Measurements from ENCODE around the gene SCN2A.
"Not testable (repeated sequence)": the region's sequence is repeated elsewhere in the genome, so short reads cannot be mapped to it uniquely, and the experiment has no call there.

SCN2A gene

DNA sequence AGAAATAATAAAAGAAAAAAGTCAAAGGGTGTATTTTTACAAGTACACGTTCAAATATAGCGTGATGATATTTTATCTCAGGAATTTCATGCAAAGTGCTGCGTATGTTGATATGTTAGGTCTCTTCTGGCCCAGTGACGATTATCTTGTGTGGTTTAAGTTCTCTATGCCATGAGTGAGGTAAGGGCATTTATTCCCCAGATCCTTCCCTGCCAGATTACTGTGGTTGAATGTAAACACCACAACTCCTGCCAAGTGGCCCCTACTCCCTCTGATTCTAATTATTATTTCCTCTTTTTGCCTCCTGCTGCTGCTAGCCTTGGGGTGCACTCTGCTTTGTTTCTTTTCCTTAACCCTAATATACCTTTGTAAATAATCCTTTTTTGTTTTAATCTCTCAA, 12.2 kb downstream of the SCN2A start:
- DNase-seq (ENCODE audit: low spot score) (no peak), FAIRE-seq (no peak)

DNA sequence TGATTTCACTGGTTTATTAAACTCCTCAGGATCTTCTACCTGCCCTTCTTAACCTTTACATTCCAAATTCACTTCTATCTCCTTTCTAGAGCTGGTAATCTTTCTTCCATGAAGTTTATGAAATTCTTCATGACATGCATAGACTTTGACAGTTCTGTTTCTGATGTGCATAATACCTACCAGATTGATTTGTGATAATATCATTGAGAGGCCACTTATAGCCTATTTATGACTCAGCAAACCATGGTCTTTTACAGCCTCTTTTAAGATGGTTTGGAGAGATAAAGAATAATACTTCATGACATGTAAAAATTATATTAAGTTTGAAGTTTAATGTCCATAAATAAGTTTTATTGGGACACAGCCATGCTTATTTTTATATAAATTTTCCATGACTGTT, 14.0 kb downstream of the SCN2A start:
- no peak for DNase-seq (ENCODE audit: low spot score)

DNA sequence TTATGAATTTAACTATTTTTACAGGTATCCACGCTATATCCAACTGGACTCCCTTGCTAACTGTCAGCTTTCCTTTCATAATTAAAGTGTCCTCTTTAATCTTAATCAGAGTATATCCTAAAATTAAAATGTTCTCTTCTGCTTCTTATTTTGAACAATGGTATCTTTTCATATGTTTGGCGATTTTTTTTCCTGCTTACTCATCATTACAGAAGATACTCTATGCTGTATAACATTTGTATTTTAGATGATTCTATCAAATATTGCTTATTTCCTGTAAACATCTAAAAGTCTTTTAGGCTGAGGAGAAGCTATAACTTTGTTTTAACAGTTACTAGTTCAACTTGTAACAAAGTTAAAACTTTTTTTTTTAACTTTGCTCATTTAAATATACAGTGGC, 17.4 kb downstream of the SCN2A start:
- FAIRE-seq = no peak

More for the DNA sequence above, 14.0 kb downstream of the SCN2A start:
- no peak for FAIRE-seq

DNA sequence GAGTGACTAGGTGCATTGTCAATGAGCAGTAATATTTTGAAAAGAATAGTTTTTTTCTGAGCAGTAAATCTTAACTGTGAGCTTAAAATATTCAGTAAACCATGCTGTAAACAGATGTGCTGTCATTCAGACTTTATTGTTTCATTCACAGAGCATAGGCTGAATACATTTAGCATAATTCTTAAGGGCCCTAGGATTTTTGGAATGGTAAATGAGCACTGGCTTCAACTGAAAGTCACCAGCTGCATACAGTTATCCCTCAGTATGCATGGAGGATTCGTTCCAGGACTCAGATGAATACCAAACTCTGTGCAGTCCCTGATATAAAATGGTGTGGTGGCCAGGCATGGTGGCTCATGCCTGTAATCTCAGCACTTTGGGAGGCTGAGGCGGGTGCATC, 21.1 kb downstream of the SCN2A start:
- not testable (repeated sequence) for DNase-seq (ENCODE audit: low spot score); FAIRE-seq

More for the DNA sequence above, 17.4 kb downstream of the SCN2A start:
- no peak for DNase-seq (ENCODE audit: low spot score)

DNA sequence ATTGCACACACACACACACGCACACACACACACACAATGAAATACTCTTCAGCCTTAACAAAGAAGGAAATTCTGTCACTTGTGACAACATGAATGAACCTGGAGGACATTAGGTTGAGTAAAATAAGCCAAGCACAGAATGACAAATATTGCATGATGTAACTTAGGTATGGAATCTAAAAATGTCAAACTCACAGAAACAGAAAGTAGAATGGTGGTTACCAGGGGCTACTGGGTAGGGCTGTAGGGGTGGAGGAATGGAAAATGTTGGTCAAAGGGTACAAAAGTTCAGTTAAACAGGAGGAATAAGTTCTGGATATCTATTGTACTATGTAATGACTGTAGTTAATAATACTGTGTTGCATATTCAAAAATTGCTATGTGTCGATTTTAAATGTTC, 29.5 kb downstream of the SCN2A start:
- FAIRE-seq = no peak

DNA sequence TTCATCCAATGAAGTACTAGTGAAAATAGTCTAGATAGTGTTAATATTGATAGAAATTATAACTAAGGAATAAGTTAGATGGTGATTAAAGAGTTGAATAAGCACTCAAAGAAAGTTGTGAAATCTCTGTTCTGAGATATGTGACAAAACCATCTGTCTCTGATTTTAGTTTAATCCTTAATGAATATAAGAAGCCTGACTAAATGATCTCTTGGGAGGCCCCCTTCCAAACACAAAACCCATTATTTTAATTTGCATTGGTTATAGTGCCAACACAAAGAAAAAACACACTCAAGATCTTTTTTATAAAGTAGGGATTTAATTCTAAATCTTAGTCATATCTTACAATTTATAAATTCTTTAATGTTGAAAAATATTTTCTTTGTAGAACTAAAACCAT, 34.0 kb downstream of the SCN2A start:
- DNase-seq (ENCODE audit: low spot score) (no peak), FAIRE-seq (no peak)

More for the DNA sequence above, 29.5 kb downstream of the SCN2A start:
- DNase-seq (ENCODE audit: low spot score) = no peak

DNA sequence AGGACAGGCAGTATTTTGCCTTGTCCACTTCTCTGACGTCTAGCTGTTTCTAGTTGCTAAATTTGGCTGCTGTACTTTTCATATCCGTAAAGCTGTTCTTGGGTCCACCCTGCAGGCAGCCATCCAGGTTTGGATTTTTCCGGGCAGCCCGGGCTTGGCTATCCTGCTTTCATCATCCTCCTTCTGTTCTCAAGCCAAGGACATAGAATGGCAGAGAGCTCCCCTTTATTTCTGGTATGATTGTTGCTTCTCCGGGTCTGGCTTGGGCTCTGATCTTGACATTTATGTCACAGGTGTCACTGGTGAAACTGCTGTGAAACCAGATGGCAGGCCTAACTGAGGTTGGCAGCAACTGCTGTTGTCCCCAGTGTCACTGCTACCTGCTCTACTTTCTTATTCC, 35.5 kb downstream of the SCN2A start:
- no peak for FAIRE-seq
- no peak for DNase-seq (ENCODE audit: low spot score)

DNA sequence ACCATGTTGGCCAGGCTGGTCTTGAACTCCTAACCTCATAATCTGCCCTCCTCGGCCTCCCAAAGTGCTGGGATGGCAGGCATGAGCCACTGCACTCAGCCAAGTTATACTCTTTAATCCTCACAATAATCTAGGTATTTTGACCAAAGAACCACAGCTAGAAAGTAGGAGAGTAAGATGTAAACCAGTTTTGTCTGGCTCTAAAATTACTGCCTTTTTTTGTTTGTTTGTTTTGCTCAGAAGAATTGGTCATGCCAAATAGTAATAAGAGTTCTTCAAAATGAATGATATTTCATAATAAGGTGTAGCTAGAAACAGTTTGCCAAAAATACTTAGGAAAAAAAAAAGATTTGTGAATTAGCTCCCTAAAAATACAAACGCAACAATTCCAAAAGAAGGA, 36.7 kb downstream of the SCN2A start:
- no peak for DNase-seq (ENCODE audit: low spot score)
- FAIRE-seq = no peak

DNA sequence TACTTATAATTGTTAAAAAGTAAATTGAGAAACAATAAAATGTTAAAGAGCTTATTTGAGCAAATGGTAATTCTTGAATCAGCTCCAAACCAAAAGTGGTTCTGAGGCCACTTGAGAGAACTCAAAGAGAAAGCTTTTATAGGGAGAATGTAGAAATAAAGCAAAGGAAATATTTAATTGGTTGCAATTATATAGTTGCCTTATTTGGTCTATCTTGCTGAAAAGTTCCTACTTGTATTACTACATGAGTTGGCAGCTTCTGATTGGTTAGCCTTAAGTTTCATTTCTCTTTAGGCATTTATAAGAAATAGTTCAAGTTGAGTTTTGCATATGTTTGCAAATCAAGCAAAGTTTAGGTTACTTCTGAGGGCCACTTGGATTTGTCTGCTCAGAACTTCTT, 38.1 kb downstream of the SCN2A start:
- FAIRE-seq (no peak), DNase-seq (ENCODE audit: low spot score) (no peak)

DNA sequence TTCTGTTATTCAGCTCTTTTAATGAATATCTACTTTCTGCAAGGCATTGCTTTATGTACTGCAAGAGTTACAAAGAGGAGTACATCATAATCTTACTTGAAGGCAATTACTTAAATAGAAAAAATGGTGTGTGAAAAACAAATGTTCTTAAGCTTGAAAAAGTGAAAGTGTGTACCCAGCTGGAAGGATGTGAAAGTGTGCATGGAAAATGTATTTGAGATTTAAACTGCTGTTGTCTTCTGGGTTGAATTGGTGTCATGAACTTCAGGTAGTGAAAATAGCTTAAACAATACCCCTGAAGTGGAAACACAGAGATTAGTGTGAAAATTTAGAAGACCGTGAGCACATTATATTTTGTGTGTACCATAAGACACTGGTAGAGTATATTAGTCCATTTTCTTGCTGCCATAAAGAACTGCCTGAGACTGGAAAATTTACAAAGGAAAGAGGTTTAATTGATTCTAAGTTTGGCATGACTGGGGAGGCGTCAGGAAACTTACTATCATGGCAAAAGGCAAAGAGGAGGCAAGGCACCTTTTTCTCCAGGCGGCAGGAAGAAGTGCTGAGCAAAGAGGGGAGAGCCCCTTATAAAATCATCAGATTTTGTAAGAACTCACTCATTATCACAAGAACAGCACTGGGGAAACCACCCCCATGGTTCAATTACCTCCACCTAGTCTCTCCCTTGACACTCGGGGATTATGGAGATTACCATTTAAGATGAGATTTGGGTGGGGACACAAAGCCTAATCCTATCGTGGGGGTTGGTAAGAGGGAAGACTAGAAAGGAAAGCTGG, 38.8 kb downstream of the SCN2A start:
- DNase-seq (ENCODE audit: low spot score) = no peak
- FAIRE-seq = no peak

DNA sequence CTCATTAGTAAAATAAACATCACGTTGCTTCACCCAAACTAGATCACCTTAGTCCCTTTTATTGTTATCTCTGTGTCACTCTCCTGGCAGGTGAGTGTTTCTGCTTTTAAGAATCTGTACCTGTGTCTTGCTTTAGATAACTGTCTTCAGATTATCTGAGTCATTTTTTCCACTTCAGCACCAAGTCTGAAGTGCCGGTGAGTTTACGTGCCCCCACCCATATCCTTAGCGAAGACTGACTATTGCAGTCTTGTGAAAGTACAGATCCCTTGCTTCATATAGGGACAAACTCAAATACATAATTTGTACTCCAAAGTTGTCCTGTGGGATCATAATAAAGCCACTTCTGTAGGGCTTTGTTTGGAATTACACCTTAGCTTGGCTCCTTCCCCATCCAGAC, 41.1 kb downstream of the SCN2A start:
- FAIRE-seq = no peak
- DNase-seq (ENCODE audit: low spot score) = no peak

DNA sequence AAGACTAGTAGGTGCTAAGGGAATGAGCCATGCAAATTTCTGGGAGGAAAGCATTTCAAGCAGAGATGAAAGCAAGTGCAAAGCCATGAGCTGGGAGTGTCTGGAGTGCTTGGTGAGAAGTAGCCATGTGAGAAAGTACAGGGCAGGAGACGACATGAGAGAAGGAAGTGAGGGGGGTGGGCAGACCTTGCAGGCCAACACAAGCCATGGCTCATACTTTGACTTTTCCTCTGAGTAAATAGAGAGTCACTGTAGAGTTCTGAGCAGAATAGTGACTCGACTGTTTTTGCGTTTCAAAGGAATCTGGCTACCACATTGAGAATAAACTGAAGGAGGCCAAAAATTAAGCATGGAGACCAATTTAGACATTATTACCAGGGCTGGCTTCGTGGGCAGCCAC, 42.2 kb downstream of the SCN2A start:
- no peak for FAIRE-seq

DNA sequence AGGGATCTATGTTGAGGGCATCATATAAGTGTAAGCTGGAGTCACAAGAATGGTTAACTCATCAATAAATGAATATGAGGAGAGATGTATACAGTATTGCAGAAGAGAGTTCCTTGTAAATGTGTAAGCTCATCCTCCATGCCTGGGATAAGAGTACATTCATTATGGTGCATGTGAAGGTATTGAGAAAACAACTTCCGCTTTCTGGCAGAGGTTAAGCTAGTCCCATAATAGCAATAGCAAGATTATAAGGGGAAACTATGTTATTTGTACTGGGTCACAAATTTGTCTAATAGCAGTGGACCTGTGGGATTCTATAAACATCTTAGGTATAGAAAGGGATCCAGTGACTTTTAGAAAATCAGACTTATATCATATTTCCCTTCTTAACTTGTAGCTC, 44.1 kb downstream of the SCN2A start:
- no peak for FAIRE-seq

More for the DNA sequence above, 42.2 kb downstream of the SCN2A start:
- DNase-seq (ENCODE audit: low spot score) = no peak

DNA sequence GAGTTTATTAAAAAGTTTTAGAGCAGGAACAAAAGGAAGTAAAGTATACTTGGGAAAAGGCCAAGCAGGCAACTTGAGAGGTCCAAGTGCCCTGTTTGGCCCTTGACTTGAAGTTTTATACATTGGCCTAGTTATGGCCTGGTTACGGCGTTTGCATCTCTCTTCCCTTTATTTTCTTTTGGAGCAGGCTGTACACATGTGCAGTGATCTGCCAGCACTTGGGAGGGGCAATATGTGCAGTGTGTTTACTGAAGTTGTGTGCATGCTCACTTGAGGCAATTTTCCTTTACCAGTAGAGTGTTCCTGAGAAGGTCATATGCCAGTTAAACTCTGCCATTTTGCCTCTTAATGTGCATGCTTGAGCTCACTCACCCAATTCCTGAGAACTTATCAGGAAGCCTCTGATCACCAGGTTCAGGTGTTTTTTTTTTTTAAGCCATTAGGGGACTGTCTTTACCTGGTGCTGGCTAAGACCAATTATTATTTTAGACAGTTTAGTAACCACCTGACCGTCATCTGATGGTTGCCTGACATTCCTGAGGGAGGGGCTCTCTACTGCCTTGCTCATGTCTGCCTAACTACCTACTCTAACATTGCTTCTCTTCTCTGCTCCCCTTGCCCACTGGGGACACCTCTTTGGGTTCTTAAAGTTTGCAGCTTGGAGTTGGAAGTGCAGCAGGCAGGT, 48.0 kb downstream of the SCN2A start:
- FAIRE-seq (no peak), DNase-seq (ENCODE audit: low spot score) (no peak)

More for the DNA sequence above, 44.1 kb downstream of the SCN2A start:
- no peak for DNase-seq (ENCODE audit: low spot score)

DNA sequence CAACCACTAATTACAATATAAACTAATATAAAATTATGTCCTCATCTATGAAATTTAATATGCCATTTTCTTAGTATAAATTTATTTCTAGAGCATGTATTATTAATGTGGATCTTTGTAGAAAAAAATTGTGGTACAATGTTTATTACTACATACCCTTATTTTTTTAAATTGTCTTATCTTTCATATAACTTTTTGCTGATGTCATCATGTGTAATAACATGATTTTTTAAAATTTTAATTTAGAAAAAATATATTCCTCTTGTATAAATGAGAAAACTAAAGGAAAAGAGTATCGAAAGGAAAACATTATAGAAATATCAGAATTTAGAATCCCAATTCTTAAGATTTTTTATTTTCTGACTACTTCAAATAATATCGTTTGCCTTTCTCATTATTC, 49.9 kb downstream of the SCN2A start:
- no peak for DNase-seq (ENCODE audit: low spot score)
- no peak for FAIRE-seq

DNA sequence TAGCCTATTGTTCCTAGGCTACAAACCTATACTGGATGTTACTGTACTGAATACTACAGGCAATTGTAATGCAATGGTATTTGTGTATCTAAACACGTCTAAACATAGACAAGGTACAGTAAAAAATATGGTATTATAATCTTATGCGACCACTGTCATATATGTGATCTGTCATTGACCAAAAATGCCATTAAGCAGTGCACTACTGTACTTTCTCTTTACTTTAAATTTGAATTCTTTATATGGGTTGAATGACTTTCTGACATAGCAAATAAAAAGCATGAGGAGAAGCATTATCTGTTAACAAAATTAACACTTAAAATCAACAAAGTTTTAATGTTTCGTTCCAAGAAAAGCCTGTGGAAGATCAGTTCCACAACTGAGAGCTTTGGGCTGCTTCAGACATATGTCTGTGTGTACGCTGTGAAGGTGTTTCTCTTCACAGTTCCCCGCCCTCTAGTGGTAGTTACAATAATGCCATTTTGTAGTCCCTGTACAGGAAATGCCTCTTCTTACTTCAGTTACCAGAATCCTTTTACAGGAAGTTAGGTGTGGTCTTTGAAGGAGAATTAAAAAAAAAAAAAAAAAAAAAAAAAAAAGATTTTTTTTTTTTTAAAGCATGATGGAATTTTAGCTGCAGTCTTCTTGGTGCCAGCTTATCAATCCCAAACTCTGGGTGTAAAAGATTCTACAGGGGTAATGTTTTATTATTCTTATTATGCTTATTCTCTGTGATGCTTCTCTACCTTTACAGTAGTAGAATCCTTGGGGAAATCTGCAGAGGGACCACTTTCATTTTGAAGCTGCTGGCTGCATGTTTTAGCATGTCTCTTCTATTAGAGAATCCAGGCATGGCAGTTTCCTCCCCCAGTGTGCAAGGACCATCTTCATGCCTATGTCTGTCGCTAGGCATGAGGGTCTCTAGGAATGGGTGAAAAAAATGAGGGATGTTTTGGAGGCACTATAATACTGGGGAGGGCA, 54.5 kb downstream of the SCN2A start:
- peak; percentile 72 for DNase-seq (ENCODE audit: low spot score)
- FAIRE-seq = peak; percentile 82

DNA sequence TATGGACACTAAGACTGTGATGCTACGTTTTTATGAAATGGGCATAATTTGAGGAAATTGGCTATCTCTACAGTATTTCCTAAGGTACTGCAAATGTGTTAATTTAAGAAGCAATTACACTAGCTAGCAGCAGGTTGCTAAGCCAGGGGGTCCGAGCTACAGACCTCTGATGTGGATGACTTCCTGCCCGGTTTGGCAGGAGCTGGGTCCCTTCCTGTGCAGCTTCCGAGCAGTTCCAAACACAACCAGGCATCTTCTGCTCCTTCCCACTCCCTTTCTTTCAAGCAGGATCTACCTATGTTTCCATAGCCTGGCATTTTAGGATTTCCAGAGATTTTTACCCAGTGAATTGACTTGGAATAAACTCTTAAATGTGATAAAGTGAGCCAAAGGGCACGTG, 55.7 kb downstream of the SCN2A start:
- FAIRE-seq = no peak
- no peak for DNase-seq (ENCODE audit: low spot score)

DNA sequence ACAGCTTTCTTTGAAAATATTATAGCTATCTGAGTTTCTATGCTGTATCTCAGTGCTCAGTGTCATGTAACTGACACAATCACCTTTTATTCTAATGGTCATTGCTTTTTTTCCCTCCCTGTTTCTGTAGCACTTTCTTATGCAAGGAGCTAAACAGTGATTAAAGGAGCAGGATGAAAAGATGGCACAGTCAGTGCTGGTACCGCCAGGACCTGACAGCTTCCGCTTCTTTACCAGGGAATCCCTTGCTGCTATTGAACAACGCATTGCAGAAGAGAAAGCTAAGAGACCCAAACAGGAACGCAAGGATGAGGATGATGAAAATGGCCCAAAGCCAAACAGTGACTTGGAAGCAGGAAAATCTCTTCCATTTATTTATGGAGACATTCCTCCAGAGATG, 56.4 kb downstream of the SCN2A start:
- DNase-seq (ENCODE audit: low spot score) (no peak), FAIRE-seq (no peak)

DNA sequence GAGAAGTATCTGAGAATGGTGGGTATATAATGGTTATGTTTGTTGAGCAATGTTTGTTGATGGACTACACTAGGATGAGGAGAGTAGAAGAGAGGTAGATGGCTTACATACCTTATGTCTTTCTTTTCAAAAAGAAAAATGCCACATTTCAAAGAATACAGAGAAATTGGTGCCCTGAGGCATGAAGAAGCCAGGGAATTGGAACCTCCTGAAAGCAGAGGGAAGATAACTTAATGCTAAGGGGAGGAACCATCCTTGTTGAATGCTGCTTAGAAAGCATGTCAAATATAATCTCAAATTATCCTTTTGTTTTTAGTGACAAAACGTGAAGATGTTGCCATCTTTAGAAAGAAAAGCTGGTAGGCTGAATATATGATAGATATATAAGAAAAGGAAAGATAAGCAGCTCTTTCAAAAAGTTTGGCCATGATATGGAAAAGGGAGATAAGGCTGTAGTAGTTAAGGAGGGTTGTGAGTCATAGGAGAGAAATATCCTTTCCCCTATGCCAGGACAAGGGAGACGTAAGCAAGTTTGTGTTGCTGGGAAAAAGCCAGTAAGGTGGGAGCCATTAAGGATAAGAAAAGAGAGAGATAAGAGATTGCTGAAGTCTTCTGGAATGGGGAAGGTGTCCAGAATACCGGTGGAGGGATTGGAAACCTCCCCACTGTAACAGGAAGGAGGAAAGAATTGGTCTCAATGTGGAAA, 66.3 kb downstream of the SCN2A start:
- FAIRE-seq (no peak), DNase-seq (ENCODE audit: low spot score) (no peak)

DNA sequence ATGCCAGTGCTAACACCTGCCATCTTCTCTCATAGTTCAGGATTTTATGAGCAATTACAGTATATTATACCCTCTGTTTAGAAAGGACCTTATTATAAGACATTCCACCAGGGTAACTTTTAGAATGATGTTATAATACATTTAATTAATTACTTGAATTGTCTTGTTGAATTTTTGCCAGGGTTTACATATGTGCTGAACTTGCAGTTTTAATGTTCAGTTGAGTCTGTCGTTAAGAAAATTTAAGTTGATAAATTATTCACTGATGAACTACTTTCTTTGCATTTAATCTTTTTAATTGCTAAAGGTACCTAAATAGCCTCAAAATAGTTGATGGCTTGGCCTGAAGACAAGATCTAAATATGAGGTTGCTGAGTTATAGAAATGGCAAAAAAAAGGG, 68.1 kb downstream of the SCN2A start:
- FAIRE-seq = no peak
- no peak for DNase-seq (ENCODE audit: low spot score)

DNA sequence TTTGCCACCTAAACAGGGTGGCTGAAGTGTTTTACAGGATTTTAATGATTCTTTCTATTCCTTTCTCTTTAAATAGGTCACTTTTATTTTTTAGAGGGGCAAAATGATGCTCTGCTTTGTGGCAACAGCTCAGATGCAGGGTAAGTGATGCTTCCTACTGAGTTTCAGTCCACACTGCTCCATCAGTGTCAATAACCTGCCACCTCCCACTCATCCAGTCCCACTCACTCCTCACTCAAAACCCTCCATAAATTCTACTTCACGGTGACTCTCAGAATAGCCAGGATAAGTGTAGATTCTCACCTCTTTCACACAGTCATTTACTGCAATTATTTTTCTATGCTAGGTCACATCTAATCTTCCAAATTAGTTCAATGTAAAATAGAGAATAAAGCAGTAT, 72.7 kb downstream of the SCN2A start:
- DNase-seq (ENCODE audit: low spot score) (no peak), FAIRE-seq (no peak)
